H1 (cell line): ENCODE data around the gene GOLGA2. TPM values are rescaled to one million over a fixed set of nuclear protein-coding genes. Genes with fewer than 3 reads are reported as not detected.

Experiments
- CTCF ChIA-PET: fragments of 300-600 bp; sonication (Branson Sonifier 250); formaldehyde crosslinking; loops from one replicate; lab custom pipeline; 2021; ENCODE audit not compliant: partially characterized antibody; lab: Charles Lee
- POLR2A ChIA-PET: fragments of 300-600 bp; sonication (Branson Sonifier 250); formaldehyde crosslinking; loops from one replicate; lab custom pipeline; 2021; ENCODE audit warnings: inconsistent platforms; ENCODE audit not compliant: partially characterized antibody; lab: Charles Lee
- DNase-seq, 2 experiments: peaks; one replicate each; pipeline versions ENCODE4 v3.0.0 to v3.0.0-alpha.2; 2010 to 2022; ENCODE audit warnings: low spot score in 2 of 2, low read depth in 1 of 2, mixed read lengths in 1 of 2
- FAIRE-seq: peaks from 2 replicates; lab custom pipeline; 2011; peaks lifted over from hg19 to GRCh38; lab: Jason Lieb, UNC
- H2AFZ ChIP-seq: 2 replicates; pipeline ENCODE4 v1.8.1; 2012; ENCODE audit warnings: low read length, inconsistent platforms
- H2AK5ac ChIP-seq: 2 replicates; pipeline ENCODE4 v1.6.1; 2013; ENCODE audit warnings: low read depth, low read length
- H2BK120ac ChIP-seq: replicated peaks from 2 replicates; pipeline ENCODE3; 2013; ENCODE audit warnings: low read depth, low read length, inconsistent platforms
- H2BK12ac ChIP-seq: 2 replicates; pipeline ENCODE4 v1.6.1; 2013; ENCODE audit warnings: low read depth, low read length
- H2BK15ac ChIP-seq: 2 replicates; pipeline ENCODE4 v1.6.1; 2013; ENCODE audit warnings: low read length
- H2BK20ac ChIP-seq: 2 replicates; pipeline ENCODE4 v1.6.1; 2013; ENCODE audit warnings: low read length
- H2BK5ac ChIP-seq: 2 replicates; pipeline ENCODE4 v1.6.1; 2013; ENCODE audit warnings: low read depth, low read length
- H3K14ac ChIP-seq: 2 replicates; pipeline ENCODE4 v1.6.1; 2013; ENCODE audit warnings: inconsistent platforms; ENCODE audit not compliant: insufficient read length
- H3K18ac ChIP-seq: 2 replicates; pipeline ENCODE4 v1.6.1; 2013; ENCODE audit warnings: low read length; ENCODE audit errors: extremely low read depth
- H3K23ac ChIP-seq: 2 replicates; pipeline ENCODE4 v1.6.1; 2013; ENCODE audit warnings: inconsistent platforms; ENCODE audit not compliant: insufficient read length
- H3K23me2 ChIP-seq: 2 replicates; pipeline ENCODE4 v1.6.1; 2013; ENCODE audit warnings: low read depth, low read length
- H3K27ac ChIP-seq: 2 replicates; pipeline ENCODE4 v1.6.1; 2011; ENCODE audit warnings: low read depth, low read length, inconsistent platforms
- H3K27me3 ChIP-seq, 4 experiments: replicated peaks in 1 of 4; 1 replicate in 1 of 4; 2 replicates in 3 of 4; pipeline versions ENCODE4 v1.6.1 to v1.8.1; 2011 to 2013; ENCODE audit warnings: low read length in 3 of 4, mild to moderate bottlenecking in 3 of 4, inconsistent platforms in 2 of 4, mixed read lengths in 2 of 4, moderate library complexity in 1 of 4; ENCODE audit not compliant: control insufficient read depth in 3 of 4, insufficient read depth in 3 of 4; ENCODE audit errors: extremely low read depth in 1 of 4
- H3K36me3 ChIP-seq, 4 experiments: 2 replicates each; pipeline versions ENCODE4 v1.6.1 to v1.8.1; 2011 to 2013; ENCODE audit warnings: mild to moderate bottlenecking in 4 of 4, low read length in 3 of 4, moderate library complexity in 2 of 4, control low read depth in 1 of 4, inconsistent platforms in 1 of 4; ENCODE audit not compliant: insufficient read depth in 4 of 4, control insufficient read depth in 2 of 4
- H3K4ac ChIP-seq: replicated peaks from 2 replicates; pipeline ENCODE3; 2013; ENCODE audit warnings: low read length, low read depth, mixed read lengths, inconsistent platforms; ENCODE audit not compliant: insufficient read length
- H3K4me1 ChIP-seq, 4 experiments: replicated peaks in 1 of 4; 1 replicate in 1 of 4; 2 replicates in 3 of 4; pipeline versions ENCODE4 v1.6.1 to v1.8.1; 2011 to 2013; ENCODE audit warnings: low read length in 3 of 4, inconsistent platforms in 2 of 4, mixed read lengths in 1 of 4; ENCODE audit not compliant: insufficient read depth in 4 of 4, control insufficient read depth in 3 of 4
- H3K4me2 ChIP-seq, 2 experiments: 2 replicates each; pipeline versions ENCODE4 v1.6.1 to v1.8.1; 2011 to 2013; ENCODE audit warnings: low read depth in 2 of 2, low read length in 2 of 2, control low read depth in 1 of 2, inconsistent platforms in 1 of 2, mild to moderate bottlenecking in 1 of 2; ENCODE audit not compliant: insufficient read depth in 1 of 2
- H3K4me3 ChIP-seq, 4 experiments: fragments of 200-600, 300-600 bp in 1 of 4; sonication (generic), shearing (Covaris generic), sonication (Bioruptor Twin) in 1 of 4; 2 replicates each; pipeline versions ENCODE4 v1.5.1 to v1.8.1; 2011 to 2016; ENCODE audit warnings: low read length in 4 of 4, low read depth in 3 of 4, control low read depth in 2 of 4, inconsistent platforms in 2 of 4, mild to moderate bottlenecking in 2 of 4, mixed read lengths in 1 of 4, moderate library complexity in 1 of 4; ENCODE audit not compliant: insufficient read depth in 2 of 4; ENCODE audit errors: extremely low read depth in 1 of 4
- H3K56ac ChIP-seq: replicated peaks from 2 replicates; pipeline ENCODE3; 2013; ENCODE audit warnings: low read depth, mild to moderate bottlenecking, mixed read lengths, low read length, inconsistent platforms; ENCODE audit not compliant: insufficient read length
- H3K79me1 ChIP-seq: 2 replicates; pipeline ENCODE4 v1.6.1; 2013; ENCODE audit warnings: low read depth, low read length, control low read depth
- H3K79me2 ChIP-seq, 2 experiments: 2 replicates each; pipeline versions ENCODE4 v1.6.1 to v1.8.1; 2012 to 2013; ENCODE audit warnings: low read length in 2 of 2, mild to moderate bottlenecking in 2 of 2, inconsistent platforms in 1 of 2; ENCODE audit not compliant: insufficient read depth in 2 of 2, control insufficient read depth in 1 of 2
- H3K9ac ChIP-seq, 4 experiments: replicated peaks in 1 of 4; 1 replicate in 1 of 4; 2 replicates in 3 of 4; pipeline versions ENCODE4 v1.6.1 to v1.8.1; 2011 to 2013; ENCODE audit warnings: low read depth in 3 of 4, low read length in 3 of 4, control low read depth in 2 of 4, mild to moderate bottlenecking in 2 of 4, moderate library complexity in 2 of 4, inconsistent platforms in 1 of 4; ENCODE audit errors: extremely low read depth in 1 of 4
- H3K9me3 ChIP-seq, 2 experiments: 2 replicates each; pipeline versions ENCODE4 v1.6.1 to v1.8.1; 2012 to 2013; ENCODE audit warnings: mild to moderate bottlenecking in 2 of 2, moderate library complexity in 2 of 2, control low read depth in 1 of 2, inconsistent platforms in 1 of 2, low read depth in 1 of 2, low read length in 1 of 2, mixed read lengths in 1 of 2; ENCODE audit not compliant: insufficient read depth in 2 of 2
- H4K20me1 ChIP-seq, 2 experiments: replicated peaks in 1 of 2; 2 replicates each; pipeline versions ENCODE3 to v1.8.1; 2011 to 2013; ENCODE audit warnings: inconsistent platforms in 2 of 2, low read length in 2 of 2, mild to moderate bottlenecking in 1 of 2; ENCODE audit not compliant: insufficient read depth in 2 of 2, control insufficient read depth in 1 of 2
- H4K5ac ChIP-seq: 2 replicates; pipeline ENCODE4 v1.6.1; 2013; ENCODE audit warnings: low read length, low read depth, mixed read lengths, inconsistent platforms; ENCODE audit not compliant: insufficient read length
- H4K8ac ChIP-seq: 2 replicates; pipeline ENCODE4 v1.8.0; 2013; ENCODE audit warnings: mild to moderate bottlenecking, moderate library complexity, low read length, inconsistent platforms; ENCODE audit not compliant: insufficient read depth; ENCODE audit errors: extremely low read depth
- H4K91ac ChIP-seq: replicated peaks from 2 replicates; pipeline ENCODE3; 2013; ENCODE audit warnings: low read length, mixed read lengths, inconsistent platforms; ENCODE audit not compliant: insufficient read length
- ATF2 ChIP-seq: IDR thresholded peaks from 2 replicates; pipeline ENCODE4 v1.6.1; 2012; ENCODE audit warnings: low read length, inconsistent platforms
- CBX5 ChIP-seq: fragments of 300-800, 300-1000 bp; sonication (generic); IDR thresholded peaks from 2 replicates; pipeline ENCODE4 v1.7.1; 2016; ENCODE audit warnings: antibody characterized with exemption, low read length, low read depth
- CHD1 ChIP-seq: IDR thresholded peaks from 2 replicates; pipeline ENCODE4 v1.6.1; 2012; ENCODE audit warnings: low read depth, low read length, improper control_type of control experiment
- E2F6 ChIP-seq: IDR thresholded peaks from 2 replicates; pipeline ENCODE4 v1.6.1; 2012; ENCODE audit warnings: inconsistent platforms
- MAFK ChIP-seq: IDR thresholded peaks from 2 replicates; pipeline ENCODE4 v1.6.1; 2012; ENCODE audit warnings: low read depth, mild to moderate bottlenecking, improper control_type of control experiment, low read length
- RNF2 ChIP-seq: fragments of 200-900, 300-1000 bp; sonication (generic); IDR thresholded peaks from 2 replicates; pipeline ENCODE4 v1.7.1; 2016; ENCODE audit warnings: borderline replicate concordance, low read depth, mild to moderate bottlenecking, antibody characterized with exemption, low read length; ENCODE audit not compliant: poor library complexity, severe bottlenecking; ENCODE audit errors: missing control alignments
- SP1 ChIP-seq: IDR thresholded peaks from 2 replicates; pipeline ENCODE4 v1.6.1; 2011; ENCODE audit warnings: low read depth, low read length
- SP4 ChIP-seq: IDR thresholded peaks from 2 replicates; pipeline ENCODE4 v1.6.1; 2012; ENCODE audit warnings: low read length, inconsistent platforms
- TAF1 ChIP-seq: IDR thresholded peaks from 2 replicates; pipeline ENCODE4 v1.6.1; 2011; ENCODE audit warnings: mild to moderate bottlenecking, low read depth, low read length
- WGBS, 2 experiments: shearing (Covaris generic) in 1 of 2; methylation state at CpG; one replicate each; pipeline versions ENCODE4 v1.1.6 to v1.1.7; 2013 to 2015; ENCODE audit warnings: low lambda C conversion rate in 2 of 2, mixed read lengths in 2 of 2, inconsistent platforms in 1 of 2, low coverage in 1 of 2, missing lambda C conversion rate in 1 of 2; ENCODE audit not compliant: insufficient replicate concordance in 2 of 2, insufficient coverage in 1 of 2, insufficient read length in 1 of 2; ENCODE audit errors: extremely low coverage in 1 of 2, missing lambda C conversion rate in 1 of 2; 5-methylcytosine and 5-hydroxymethylcytosine counted together
- polyA plus RNA-seq, 7 experiments: library from polyadenylated mRNA; depleted of rRNA in 3 of 7; stranded (reverse) in 5 of 7; unstranded in 2 of 7; fragments of >200 nt in 5 of 7; fragments of 200-250 nt in 2 of 7; gene quantifications; 1 replicate in 5 of 7; 2 replicates in 1 of 7; 4 replicates in 1 of 7; pipeline versions ENCODE4 v1.2.1 to v1.2.3, GENCODE V29; 2011 to 2013; ENCODE audit warnings: missing spikeins in 2 of 7, mixed read lengths in 2 of 7
- total RNA-seq: library from RNA; stranded (reverse); fragmentation: NEBNext Ultra II Directional; extraction: Animal tissue kit (Norgen Biotek cat#: 25700); gene quantifications from 2 replicates; pipeline ENCODE4 v1.2.1, GENCODE V29; 2021

Gene GOLGA2
- total and polyA plus RNA-seq, 2 of the 8 experiments (the other 6 are each of a cell fraction or from before 2014, with no cell fraction given): 13.1 to 43.6 TPM

GRCh38 chr9:128309551-128309950 lies 33.7 kb upstream of the GOLGA2 start:
- POLR2A ChIA-PET: interaction anchor here (1.0 to 2.3 kb wide), 4 partner anchors 8 to 74 kb away, joined by 3 to 11 read pairs (median 4); partner anchors contain the start of gene TRUB2
- no peaks in the 10 kb centered on the region for H3K79me1 ChIP-seq
- TF ChIP-seq SP1 (no peak), E2F6 (no peak), SP4 (no peak), RNF2 (no peak), ATF2 (no peak), CBX5 (no peak), TAF1 (no peak), CHD1 (no peak), MAFK (no peak)

More at GRCh38 chr9:128309551-128309950, 33.7 kb upstream of the GOLGA2 start:
- Histone ChIP-seq H2BK120ac (no peak overlapping the region), H2BK15ac (no peak overlapping the region), H3K4me1 (no peaks in the 10 kb centered on the region), H3K4me3 (no peak overlapping the region), H3K23me2 (no peaks in the 10 kb centered on the region), H3K18ac (no peak overlapping the region), H3K9ac (no peak overlapping the region), H3K79me2 (no peaks in the 10 kb centered on the region), H2AK5ac (no peak overlapping the region), H2BK5ac (no peak overlapping the region), H3K9me3 (no peaks in the 10 kb centered on the region), H2BK12ac (no peak overlapping the region), H3K23ac (no peak overlapping the region), H3K27me3 (no peaks in the 10 kb centered on the region), H2BK20ac (no peak overlapping the region), H3K14ac (no peak overlapping the region), H3K27ac (no peak overlapping the region), H3K4ac (no peak overlapping the region), H4K5ac (no peak overlapping the region), H3K4me2 (no peak overlapping the region), H4K91ac (no peak overlapping the region), H3K36me3 (peaks cover 17 to 36% (median 29%) of the 10 kb centered on the region in 4 experiments), H4K8ac (no peak overlapping the region), H3K56ac (no peak overlapping the region), H2AFZ (no peak overlapping the region), H4K20me1 (peaks cover 0 to 2% of the 10 kb centered on the region in 2 experiments)
- FAIRE-seq (no peak), DNase-seq (no peak)
- CTCF ChIA-PET: interaction anchor here (0.5 to 4.0 kb wide), 10 partner anchors 12 to 303 kb away, joined by 3 to 21 read pairs (median 3); no protein-coding TSS in a partner anchor
- WGBS, 2 experiments: 93% methylated on average over 16 of the region's 16 CpGs; no CpG with 5 or more reads in 1 of the 2 experiments
